ENCODE measurements around the gene SMIM17.

Gene SMIM17

GRCh38 chr19:56642711-56643459 is at the start of gene SMIM17:
SMIM17 (plus strand) TSS chr19:56643159; CDS start chr19:56645668, 2,509 bp downstream.
- DNase-seq = no peak

- no peak for DNase-seq
These were observed 48.5 kb upstream of the SMIM17 start for GRCh38 chr19:56594446-56594782.

- DNase-seq = peak; percentile 36
These were observed 48.0 kb upstream of the SMIM17 start, which contains the start of gene ZNF71 for GRCh38 chr19:56594783-56595547. ZNF71 (plus strand) TSS chr19:56595302; CDS start chr19:56601559, 6,257 bp downstream.

- no peak for DNase-seq
These were observed 47.4 kb upstream of the SMIM17 start for GRCh38 chr19:56595548-56595899.

- no peak for DNase-seq
These were observed 46.3 kb upstream of the SMIM17 start for GRCh38 chr19:56596676-56597075.

- no peak for DNase-seq
These were observed 45.3 kb upstream of the SMIM17 start for GRCh38 chr19:56597696-56598095.

GRCh38 chr19:56601375-56601774 is 41.6 kb upstream of the SMIM17 start:
- DNase-seq = no peak

GRCh38 chr19:56603829-56604228 is 39.1 kb upstream of the SMIM17 start:
- DNase-seq = no peak

- no peak for DNase-seq
These were observed 34.5 kb upstream of the SMIM17 start for GRCh38 chr19:56608274-56608964.

- no peak for DNase-seq
These were observed 31.7 kb upstream of the SMIM17 start for GRCh38 chr19:56611288-56611687.

- DNase-seq = no peak
These were observed 30.2 kb upstream of the SMIM17 start for GRCh38 chr19:56612737-56613136.

GRCh38 chr19:56613639-56614038 is 29.3 kb upstream of the SMIM17 start:
- no peak for DNase-seq

- DNase-seq = no peak
These were observed 25.4 kb upstream of the SMIM17 start for GRCh38 chr19:56617531-56617930.

GRCh38 chr19:56619121-56619520 is 23.8 kb upstream of the SMIM17 start:
- DNase-seq = no peak

- no peak for DNase-seq
These were observed 20.6 kb upstream of the SMIM17 start for GRCh38 chr19:56622374-56622773.

GRCh38 chr19:56623006-56623405 is 20.0 kb upstream of the SMIM17 start:
- DNase-seq = no peak

GRCh38 chr19:56625708-56626107 is 17.3 kb upstream of the SMIM17 start:
- no peak for DNase-seq

- no peak for DNase-seq
These were observed 9.9 kb upstream of the SMIM17 start for GRCh38 chr19:56633021-56633420.

- no peak for DNase-seq
These were observed 4.9 kb upstream of the SMIM17 start for GRCh38 chr19:56637976-56638555.

GRCh38 chr19:56639217-56639616 is 3.7 kb upstream of the SMIM17 start:
- DNase-seq = no peak

GRCh38 chr19:56643460-56643955 is 549 bp downstream of the SMIM17 start:
- DNase-seq = no peak

GRCh38 chr19:56654151-56654550 is 11.2 kb downstream of the SMIM17 start:
- DNase-seq = no peak

Measured in NCI-H187 treated with DMSO at 0.1 percent for 48 hours (cell line).